ENCODE data around the gene CEACAM21.

DNA sequence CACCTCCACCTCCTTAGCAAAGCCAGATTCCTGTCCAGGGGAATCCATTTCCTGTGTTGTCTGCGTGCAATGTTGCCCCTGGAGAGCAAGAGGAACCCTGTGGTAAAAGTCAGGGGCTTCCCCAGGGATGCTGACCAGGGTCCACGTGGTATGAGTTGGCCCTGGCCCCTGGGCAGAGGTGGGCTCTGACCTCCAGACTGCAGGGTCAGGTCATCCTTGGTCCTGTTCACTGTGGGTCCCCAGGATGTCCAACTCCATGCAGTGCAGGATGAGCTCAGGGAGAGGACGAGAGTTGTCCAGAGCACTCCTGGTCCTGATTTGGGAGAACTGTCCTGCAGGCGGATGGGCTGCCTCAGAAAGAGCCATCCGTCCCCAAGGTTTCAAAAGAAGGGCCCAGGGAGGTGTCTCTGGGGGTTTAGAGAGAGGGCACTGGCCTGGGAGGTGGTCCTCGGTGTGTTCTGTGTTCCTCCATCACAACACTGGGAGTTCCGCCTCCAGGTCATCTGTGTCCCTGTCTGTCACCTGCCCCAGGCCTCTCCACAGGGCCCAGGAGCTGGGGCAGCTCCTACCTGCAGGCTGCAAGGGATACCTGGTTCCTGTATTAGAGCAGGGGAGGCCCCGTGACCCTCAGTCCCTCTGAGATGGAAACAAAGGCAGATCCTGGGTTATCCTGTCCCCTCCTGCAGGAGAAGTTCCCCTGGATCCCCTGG lies 52.2 kb downstream of the CEACAM21 start:
- TF ChIP-seq POLR2A (IDR thresholded peaks at IDR 0.05): no peak
- TF ChIP-seq, protein P1, sequence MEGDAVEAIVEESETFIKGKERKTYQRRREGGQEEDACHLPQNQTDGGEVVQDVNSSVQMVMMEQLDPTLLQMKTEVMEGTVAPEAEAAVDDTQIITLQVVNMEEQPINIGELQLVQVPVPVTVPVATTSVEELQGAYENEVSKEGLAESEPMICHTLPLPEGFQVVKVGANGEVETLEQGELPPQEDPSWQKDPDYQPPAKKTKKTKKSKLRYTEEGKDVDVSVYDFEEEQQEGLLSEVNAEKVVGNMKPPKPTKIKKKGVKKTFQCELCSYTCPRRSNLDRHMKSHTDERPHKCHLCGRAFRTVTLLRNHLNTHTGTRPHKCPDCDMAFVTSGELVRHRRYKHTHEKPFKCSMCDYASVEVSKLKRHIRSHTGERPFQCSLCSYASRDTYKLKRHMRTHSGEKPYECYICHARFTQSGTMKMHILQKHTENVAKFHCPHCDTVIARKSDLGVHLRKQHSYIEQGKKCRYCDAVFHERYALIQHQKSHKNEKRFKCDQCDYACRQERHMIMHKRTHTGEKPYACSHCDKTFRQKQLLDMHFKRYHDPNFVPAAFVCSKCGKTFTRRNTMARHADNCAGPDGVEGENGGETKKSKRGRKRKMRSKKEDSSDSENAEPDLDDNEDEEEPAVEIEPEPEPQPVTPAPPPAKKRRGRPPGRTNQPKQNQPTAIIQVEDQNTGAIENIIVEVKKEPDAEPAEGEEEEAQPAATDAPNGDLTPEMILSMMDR (IDR thresholded peaks at IDR 0.05): no peak

All from testis (tissue), 2 donors.